Upper lobe of left lung (tissue), 4 donors: Measurements from ENCODE around the gene C10orf105.

Source experiments
- EP300 ChIP-seq, 4 donors: sonication (generic); formaldehyde crosslinking; IDR thresholded peaks; one replicate each; pipeline ENCODE4 v1.5.1; 2017; ENCODE audit warnings: antibody characterized with exemption in 4 of 4, control low read depth in 2 of 4
- POLR2A ChIP-seq, 4 donors: fragments of 450-650 bp; IDR thresholded peaks; one replicate each; pipeline ENCODE4 v1.5.1; 2016 to 2017; ENCODE audit warnings: antibody characterized with exemption in 4 of 4, mild to moderate bottlenecking in 2 of 4
- POLR2AphosphoS5 ChIP-seq, 2 donors: sonication (generic); formaldehyde crosslinking; IDR thresholded peaks; one replicate each; pipeline ENCODE4 v1.5.1; 2017; ENCODE audit warnings: antibody characterized with exemption in 2 of 2
- TF ChIP-seq, protein P1 (sequence below), 6 experiments: fragments of 450-650 bp in 4 of 6; fragments of 200-600 bp in 2 of 6; sonication (generic) in 2 of 6; IDR thresholded peaks; one replicate each; pipeline ENCODE4 v1.5.1; 2016 to 2019; ENCODE audit warnings: antibody characterized with exemption in 6 of 6

GRCh38 chr10:71741671-71742070 lies 22.1 kb upstream of the C10orf105 start:
- TF ChIP-seq, protein P1, sequence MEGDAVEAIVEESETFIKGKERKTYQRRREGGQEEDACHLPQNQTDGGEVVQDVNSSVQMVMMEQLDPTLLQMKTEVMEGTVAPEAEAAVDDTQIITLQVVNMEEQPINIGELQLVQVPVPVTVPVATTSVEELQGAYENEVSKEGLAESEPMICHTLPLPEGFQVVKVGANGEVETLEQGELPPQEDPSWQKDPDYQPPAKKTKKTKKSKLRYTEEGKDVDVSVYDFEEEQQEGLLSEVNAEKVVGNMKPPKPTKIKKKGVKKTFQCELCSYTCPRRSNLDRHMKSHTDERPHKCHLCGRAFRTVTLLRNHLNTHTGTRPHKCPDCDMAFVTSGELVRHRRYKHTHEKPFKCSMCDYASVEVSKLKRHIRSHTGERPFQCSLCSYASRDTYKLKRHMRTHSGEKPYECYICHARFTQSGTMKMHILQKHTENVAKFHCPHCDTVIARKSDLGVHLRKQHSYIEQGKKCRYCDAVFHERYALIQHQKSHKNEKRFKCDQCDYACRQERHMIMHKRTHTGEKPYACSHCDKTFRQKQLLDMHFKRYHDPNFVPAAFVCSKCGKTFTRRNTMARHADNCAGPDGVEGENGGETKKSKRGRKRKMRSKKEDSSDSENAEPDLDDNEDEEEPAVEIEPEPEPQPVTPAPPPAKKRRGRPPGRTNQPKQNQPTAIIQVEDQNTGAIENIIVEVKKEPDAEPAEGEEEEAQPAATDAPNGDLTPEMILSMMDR (IDR thresholded peaks at IDR 0.05), result no peak
- TF ChIP-seq POLR2A (IDR thresholded peaks at IDR 0.05) (no peak), POLR2AphosphoS5 (IDR thresholded peaks at IDR 0.05) (no peak), EP300 (IDR thresholded peaks at IDR 0.05) (no peak)
